HG03354 (cell line): ENCODE results near the gene ZNF234.
"Not testable (repeated sequence)": the region's sequence is repeated elsewhere in the genome, so short reads cannot be mapped to it uniquely, and the experiment has no call there.

ENCODE experiments used
- ATAC-seq: cut with Tn5 transposase; IDR thresholded peaks from one replicate; pipeline ENCODE4 v1.9.1; 2021; ENCODE audit warnings: mild to moderate bottlenecking; ENCODE audit not compliant: unreplicated experiment, poor library complexity, severe bottlenecking

The ZNF234 gene

DNA sequence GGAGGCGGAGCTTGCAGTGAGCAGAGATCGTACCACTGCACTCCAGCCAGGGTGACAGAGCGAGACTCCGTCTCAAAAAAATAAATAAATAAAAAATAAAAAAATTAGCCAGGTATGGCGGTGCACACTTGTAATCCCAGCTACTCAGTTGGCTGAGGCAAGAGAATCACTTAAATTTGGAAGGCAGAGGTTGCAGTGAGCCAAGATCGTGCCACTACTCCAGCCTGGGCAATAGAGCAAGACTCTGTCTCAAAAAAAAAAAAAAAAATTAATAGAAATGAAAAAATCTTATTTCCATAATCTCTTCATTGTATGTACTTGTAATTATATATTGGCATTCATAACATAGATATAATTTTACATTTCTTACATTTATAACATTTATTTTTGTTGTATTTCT lies 29.3 kb downstream of the ZNF234 start:
- ATAC-seq: not testable (repeated sequence)

- no peak for ATAC-seq
Measured at GRCh38 chr19:44176590-44176989, 35.2 kb downstream of the ZNF234 start.

DNA sequence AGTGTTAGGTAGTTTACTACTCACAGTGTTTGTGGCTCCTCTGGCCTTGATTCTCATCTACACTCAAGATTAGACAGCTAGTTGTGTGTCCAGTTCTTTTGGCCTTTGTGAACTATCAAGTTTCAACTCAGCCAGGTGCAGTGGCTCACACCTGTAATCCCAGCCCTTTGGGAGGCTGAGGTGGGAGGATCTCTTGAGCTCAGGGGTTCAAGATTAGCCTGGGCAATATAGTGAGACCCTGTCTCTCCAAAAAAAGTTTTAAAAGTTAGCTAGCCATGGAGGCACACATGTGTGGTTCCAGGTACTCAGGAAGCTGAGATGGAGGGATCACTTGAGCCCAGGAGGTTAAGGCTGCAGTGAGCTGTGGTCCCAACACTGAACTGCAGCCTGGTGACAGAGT lies 39.6 kb downstream of the ZNF234 start:
- no peak for ATAC-seq

GRCh38 chr19:44182145-44182544 lies 40.8 kb downstream of the ZNF234 start:
- no peak for ATAC-seq

- no peak for ATAC-seq
Measured at GRCh38 chr19:44190020-44190419, 48.7 kb downstream of the ZNF234 start.

GRCh38 chr19:44192127-44192526 lies 50.8 kb downstream of the ZNF234 start:
- ATAC-seq: no peak

DNA sequence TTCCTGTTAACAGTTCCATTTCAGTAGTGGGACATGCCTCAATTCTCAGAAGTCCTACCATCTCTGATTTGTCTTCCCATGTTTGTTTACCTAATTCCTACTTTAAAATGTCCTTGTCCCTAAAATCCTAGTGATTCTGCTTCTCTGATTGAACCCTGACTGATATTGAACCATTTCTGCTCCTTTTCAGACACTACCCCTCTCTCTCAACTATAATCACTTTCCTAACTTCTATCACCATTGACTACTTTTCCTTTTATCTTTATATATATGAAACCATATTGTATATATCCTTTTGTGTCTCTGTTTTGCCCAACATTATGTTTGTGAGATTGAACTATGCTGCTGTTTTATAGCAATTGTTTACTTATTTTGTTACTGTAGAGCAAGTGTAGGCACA lies 55.4 kb downstream of the ZNF234 start:
- no peak for ATAC-seq

DNA sequence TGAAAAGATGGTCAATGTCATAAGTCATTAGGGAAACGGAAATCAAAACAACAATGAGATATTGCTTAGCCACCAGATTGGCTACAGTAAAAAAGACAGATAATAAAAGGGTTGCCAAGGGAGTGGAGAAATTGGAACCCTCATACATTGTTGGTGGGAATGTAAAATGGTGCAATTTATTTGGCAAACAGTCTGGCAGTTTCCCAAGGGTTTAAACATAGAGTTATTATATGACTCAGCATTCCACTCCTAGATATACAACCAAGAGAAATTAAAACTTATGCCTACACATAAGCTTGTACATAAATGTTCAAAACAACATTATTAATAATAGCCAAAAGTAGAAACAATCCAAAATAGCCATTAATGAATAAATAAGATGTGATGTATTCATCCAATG lies 61.1 kb downstream of the ZNF234 start:
- no peak for ATAC-seq

DNA sequence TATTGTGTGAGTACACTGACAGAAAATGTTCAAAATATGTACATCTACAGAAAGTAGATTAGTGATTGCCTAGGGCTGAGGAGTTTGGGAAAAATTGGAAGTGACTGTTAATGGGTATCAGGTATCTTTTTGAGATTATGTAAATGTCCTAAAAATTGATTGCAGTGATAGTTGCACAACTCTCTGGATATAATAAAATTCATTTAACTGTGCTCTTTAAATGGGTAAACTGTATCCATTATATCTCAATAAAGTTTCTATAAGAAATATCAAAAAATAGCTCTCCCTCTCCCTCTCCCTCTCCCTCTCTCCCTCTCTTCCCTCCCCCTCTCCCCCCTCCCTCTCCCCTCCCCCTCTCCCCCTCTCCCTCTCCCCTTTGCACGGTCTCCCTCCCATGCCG lies 61.6 kb downstream of the ZNF234 start:
- ATAC-seq: no peak

DNA sequence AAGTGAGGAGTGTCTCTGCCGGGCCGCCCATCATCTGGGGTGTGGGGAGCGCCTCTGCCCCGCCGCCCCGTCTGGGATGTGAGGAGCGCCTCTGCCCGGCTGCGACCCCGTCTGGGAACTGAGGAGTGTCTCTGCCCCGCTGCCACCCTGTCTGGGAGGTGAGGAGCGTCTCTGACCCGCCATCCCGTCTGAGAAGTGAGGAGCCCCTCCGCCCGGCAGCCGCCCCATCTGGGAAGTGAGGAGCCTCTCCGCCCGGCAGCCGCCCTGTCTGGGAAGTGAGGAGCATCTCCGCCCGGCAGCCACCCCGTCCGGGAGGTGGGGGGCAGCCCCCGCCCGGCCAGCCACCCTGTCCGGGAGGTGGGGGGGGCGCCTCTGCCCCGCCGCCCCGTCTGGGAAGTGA lies 62.5 kb downstream of the ZNF234 start:
- ATAC-seq: not testable (repeated sequence)

- no peak for ATAC-seq
Measured at GRCh38 chr19:44204772-44205171, 63.4 kb downstream of the ZNF234 start.

GRCh38 chr19:44207126-44207803 lies 65.9 kb downstream of the ZNF234 start:
- peak; percentile 90 for ATAC-seq
